HEK293T (cell line): ENCODE results near the gene TOPAZ1.

ENCODE experiments used
- ELF4 ChIP-seq: fragments of 450-650 bp; IDR thresholded peaks from 2 replicates; pipeline ENCODE4 v1.6.1; 2017; ENCODE audit warnings: antibody characterized with exemption
- FOXA1 ChIP-seq: fragments of 450-650 bp; IDR thresholded peaks from 2 replicates; pipeline ENCODE4 v1.6.1; 2016; ENCODE audit warnings: mild to moderate bottlenecking
- FOXK2 ChIP-seq: fragments of 450-650 bp; IDR thresholded peaks from 2 replicates; pipeline ENCODE4 v1.6.1; 2016; ENCODE audit warnings: mild to moderate bottlenecking
- HDGF ChIP-seq: fragments of 450-650 bp; IDR thresholded peaks from 2 replicates; pipeline ENCODE4 v1.6.1; 2017; ENCODE audit warnings: antibody characterized with exemption, borderline replicate concordance
- SP1 ChIP-seq: fragments of 450-650 bp; IDR thresholded peaks from 2 replicates; pipeline ENCODE4 v1.6.1; 2017
- SUZ12 ChIP-seq: fragments of 450-650 bp; IDR thresholded peaks from 2 replicates; pipeline ENCODE4 v1.6.1; 2016; ENCODE audit warnings: mild to moderate bottlenecking

GRCh38 chr3:44277925-44278324 lies 36.2 kb downstream of the TOPAZ1 start:
- TF ChIP-seq SUZ12, result no peak
- no peak for TF ChIP-seq SP1
- TF ChIP-seq FOXK2, result no peak
- no peak for TF ChIP-seq HDGF
- TF ChIP-seq FOXA1, result no peak
- TF ChIP-seq ELF4, result no peak
